H1 (cell line): ENCODE results near the gene ART4. TPM values are rescaled to one million over a fixed set of nuclear protein-coding genes. Genes with fewer than 3 reads are reported as not detected.

Source experiments
- CTCF ChIA-PET: fragments of 300-600 bp; sonication (Branson Sonifier 250); formaldehyde crosslinking; loops from one replicate; lab custom pipeline; 2021; ENCODE audit not compliant: partially characterized antibody; lab: Charles Lee
- POLR2A ChIA-PET: fragments of 300-600 bp; sonication (Branson Sonifier 250); formaldehyde crosslinking; loops from one replicate; lab custom pipeline; 2021; ENCODE audit warnings: inconsistent platforms; ENCODE audit not compliant: partially characterized antibody; lab: Charles Lee
- DNase-seq, 2 experiments: peaks; one replicate each; pipeline versions ENCODE4 v3.0.0 to v3.0.0-alpha.2; 2010 to 2022; ENCODE audit warnings: low spot score in 2 of 2, low read depth in 1 of 2, mixed read lengths in 1 of 2
- FAIRE-seq: peaks from 2 replicates; lab custom pipeline; 2011; peaks lifted over from hg19 to GRCh38; lab: Jason Lieb, UNC
- H2AFZ ChIP-seq: 2 replicates; pipeline ENCODE4 v1.8.1; 2012; ENCODE audit warnings: low read length, inconsistent platforms
- H2AK5ac ChIP-seq: 2 replicates; pipeline ENCODE4 v1.6.1; 2013; ENCODE audit warnings: low read depth, low read length
- H2BK120ac ChIP-seq: replicated peaks from 2 replicates; pipeline ENCODE3; 2013; ENCODE audit warnings: low read depth, low read length, inconsistent platforms
- H2BK12ac ChIP-seq: 2 replicates; pipeline ENCODE4 v1.6.1; 2013; ENCODE audit warnings: low read depth, low read length
- H2BK15ac ChIP-seq: 2 replicates; pipeline ENCODE4 v1.6.1; 2013; ENCODE audit warnings: low read length
- H2BK20ac ChIP-seq: 2 replicates; pipeline ENCODE4 v1.6.1; 2013; ENCODE audit warnings: low read length
- H2BK5ac ChIP-seq: 2 replicates; pipeline ENCODE4 v1.6.1; 2013; ENCODE audit warnings: low read depth, low read length
- H3K14ac ChIP-seq: 2 replicates; pipeline ENCODE4 v1.6.1; 2013; ENCODE audit warnings: inconsistent platforms; ENCODE audit not compliant: insufficient read length
- H3K18ac ChIP-seq: 2 replicates; pipeline ENCODE4 v1.6.1; 2013; ENCODE audit warnings: low read length; ENCODE audit errors: extremely low read depth
- H3K23ac ChIP-seq: 2 replicates; pipeline ENCODE4 v1.6.1; 2013; ENCODE audit warnings: inconsistent platforms; ENCODE audit not compliant: insufficient read length
- H3K23me2 ChIP-seq: 2 replicates; pipeline ENCODE4 v1.6.1; 2013; ENCODE audit warnings: low read depth, low read length
- H3K27ac ChIP-seq: 2 replicates; pipeline ENCODE4 v1.6.1; 2011; ENCODE audit warnings: low read depth, low read length, inconsistent platforms
- H3K27me3 ChIP-seq, 4 experiments: replicated peaks in 1 of 4; 1 replicate in 1 of 4; 2 replicates in 3 of 4; pipeline versions ENCODE4 v1.6.1 to v1.8.1; 2011 to 2013; ENCODE audit warnings: low read length in 3 of 4, mild to moderate bottlenecking in 3 of 4, inconsistent platforms in 2 of 4, mixed read lengths in 2 of 4, moderate library complexity in 1 of 4; ENCODE audit not compliant: control insufficient read depth in 3 of 4, insufficient read depth in 3 of 4; ENCODE audit errors: extremely low read depth in 1 of 4
- H3K36me3 ChIP-seq, 4 experiments: 2 replicates each; pipeline versions ENCODE4 v1.6.1 to v1.8.1; 2011 to 2013; ENCODE audit warnings: mild to moderate bottlenecking in 4 of 4, low read length in 3 of 4, moderate library complexity in 2 of 4, control low read depth in 1 of 4, inconsistent platforms in 1 of 4; ENCODE audit not compliant: insufficient read depth in 4 of 4, control insufficient read depth in 2 of 4
- H3K4ac ChIP-seq: replicated peaks from 2 replicates; pipeline ENCODE3; 2013; ENCODE audit warnings: low read length, low read depth, mixed read lengths, inconsistent platforms; ENCODE audit not compliant: insufficient read length
- H3K4me1 ChIP-seq, 4 experiments: replicated peaks in 1 of 4; 1 replicate in 1 of 4; 2 replicates in 3 of 4; pipeline versions ENCODE4 v1.6.1 to v1.8.1; 2011 to 2013; ENCODE audit warnings: low read length in 3 of 4, inconsistent platforms in 2 of 4, mixed read lengths in 1 of 4; ENCODE audit not compliant: insufficient read depth in 4 of 4, control insufficient read depth in 3 of 4
- H3K4me2 ChIP-seq, 2 experiments: 2 replicates each; pipeline versions ENCODE4 v1.6.1 to v1.8.1; 2011 to 2013; ENCODE audit warnings: low read depth in 2 of 2, low read length in 2 of 2, control low read depth in 1 of 2, inconsistent platforms in 1 of 2, mild to moderate bottlenecking in 1 of 2; ENCODE audit not compliant: insufficient read depth in 1 of 2
- H3K4me3 ChIP-seq, 4 experiments: fragments of 200-600, 300-600 bp in 1 of 4; sonication (generic), shearing (Covaris generic), sonication (Bioruptor Twin) in 1 of 4; 2 replicates each; pipeline versions ENCODE4 v1.5.1 to v1.8.1; 2011 to 2016; ENCODE audit warnings: low read length in 4 of 4, low read depth in 3 of 4, control low read depth in 2 of 4, inconsistent platforms in 2 of 4, mild to moderate bottlenecking in 2 of 4, mixed read lengths in 1 of 4, moderate library complexity in 1 of 4; ENCODE audit not compliant: insufficient read depth in 2 of 4; ENCODE audit errors: extremely low read depth in 1 of 4
- H3K56ac ChIP-seq: replicated peaks from 2 replicates; pipeline ENCODE3; 2013; ENCODE audit warnings: low read depth, mild to moderate bottlenecking, mixed read lengths, low read length, inconsistent platforms; ENCODE audit not compliant: insufficient read length
- H3K79me1 ChIP-seq: 2 replicates; pipeline ENCODE4 v1.6.1; 2013; ENCODE audit warnings: low read depth, low read length, control low read depth
- H3K79me2 ChIP-seq, 2 experiments: 2 replicates each; pipeline versions ENCODE4 v1.6.1 to v1.8.1; 2012 to 2013; ENCODE audit warnings: low read length in 2 of 2, mild to moderate bottlenecking in 2 of 2, inconsistent platforms in 1 of 2; ENCODE audit not compliant: insufficient read depth in 2 of 2, control insufficient read depth in 1 of 2
- H3K9ac ChIP-seq, 4 experiments: replicated peaks in 1 of 4; 1 replicate in 1 of 4; 2 replicates in 3 of 4; pipeline versions ENCODE4 v1.6.1 to v1.8.1; 2011 to 2013; ENCODE audit warnings: low read depth in 3 of 4, low read length in 3 of 4, control low read depth in 2 of 4, mild to moderate bottlenecking in 2 of 4, moderate library complexity in 2 of 4, inconsistent platforms in 1 of 4; ENCODE audit errors: extremely low read depth in 1 of 4
- H3K9me3 ChIP-seq, 2 experiments: 2 replicates each; pipeline versions ENCODE4 v1.6.1 to v1.8.1; 2012 to 2013; ENCODE audit warnings: mild to moderate bottlenecking in 2 of 2, moderate library complexity in 2 of 2, control low read depth in 1 of 2, inconsistent platforms in 1 of 2, low read depth in 1 of 2, low read length in 1 of 2, mixed read lengths in 1 of 2; ENCODE audit not compliant: insufficient read depth in 2 of 2
- H4K20me1 ChIP-seq, 2 experiments: replicated peaks in 1 of 2; 2 replicates each; pipeline versions ENCODE3 to v1.8.1; 2011 to 2013; ENCODE audit warnings: inconsistent platforms in 2 of 2, low read length in 2 of 2, mild to moderate bottlenecking in 1 of 2; ENCODE audit not compliant: insufficient read depth in 2 of 2, control insufficient read depth in 1 of 2
- H4K5ac ChIP-seq: 2 replicates; pipeline ENCODE4 v1.6.1; 2013; ENCODE audit warnings: low read length, low read depth, mixed read lengths, inconsistent platforms; ENCODE audit not compliant: insufficient read length
- H4K8ac ChIP-seq: 2 replicates; pipeline ENCODE4 v1.8.0; 2013; ENCODE audit warnings: mild to moderate bottlenecking, moderate library complexity, low read length, inconsistent platforms; ENCODE audit not compliant: insufficient read depth; ENCODE audit errors: extremely low read depth
- H4K91ac ChIP-seq: replicated peaks from 2 replicates; pipeline ENCODE3; 2013; ENCODE audit warnings: low read length, mixed read lengths, inconsistent platforms; ENCODE audit not compliant: insufficient read length
- BACH1 ChIP-seq: IDR thresholded peaks from 2 replicates; pipeline ENCODE4 v1.6.1; 2012; ENCODE audit warnings: low read length, improper control_type of control experiment
- BCL11A ChIP-seq, 2 experiments: IDR thresholded peaks; one replicate each; pipeline ENCODE4 v1.6.1; 2011; ENCODE audit warnings: low read depth in 2 of 2, low read length in 2 of 2, mild to moderate bottlenecking in 2 of 2
- BRCA1 ChIP-seq: IDR thresholded peaks from 2 replicates; pipeline ENCODE4 v1.6.1; 2012; ENCODE audit warnings: low read depth, low read length, improper control_type of control experiment
- NANOG ChIP-seq: IDR thresholded peaks from 2 replicates; pipeline ENCODE4 v1.6.1; 2011; ENCODE audit warnings: low read length, low read depth, mild to moderate bottlenecking, inconsistent platforms; ENCODE audit not compliant: insufficient read depth, poor library complexity, severe bottlenecking
- POLR2AphosphoS5 ChIP-seq: IDR thresholded peaks from 2 replicates; pipeline ENCODE4 v1.6.1; 2011; ENCODE audit warnings: low read depth, low read length
- RNF2 ChIP-seq: fragments of 200-900, 300-1000 bp; sonication (generic); IDR thresholded peaks from 2 replicates; pipeline ENCODE4 v1.7.1; 2016; ENCODE audit warnings: borderline replicate concordance, low read depth, mild to moderate bottlenecking, antibody characterized with exemption, low read length; ENCODE audit not compliant: poor library complexity, severe bottlenecking; ENCODE audit errors: missing control alignments
- SIRT6 ChIP-seq: IDR thresholded peaks from one replicate; pipeline ENCODE4 v1.7.1; 2012; ENCODE audit warnings: low read length, inconsistent platforms
- TBP ChIP-seq: IDR thresholded peaks from 2 replicates; pipeline ENCODE4 v1.6.1; 2011; ENCODE audit warnings: low read depth, low read length, improper control_type of control experiment
- polyA plus RNA-seq, 7 experiments: library from polyadenylated mRNA; depleted of rRNA in 3 of 7; stranded (reverse) in 5 of 7; unstranded in 2 of 7; fragments of >200 nt in 5 of 7; fragments of 200-250 nt in 2 of 7; gene quantifications; 1 replicate in 5 of 7; 2 replicates in 1 of 7; 4 replicates in 1 of 7; pipeline versions ENCODE4 v1.2.1 to v1.2.3, GENCODE V29; 2011 to 2013; ENCODE audit warnings: missing spikeins in 2 of 7, mixed read lengths in 2 of 7
- total RNA-seq: library from RNA; stranded (reverse); fragmentation: NEBNext Ultra II Directional; extraction: Animal tissue kit (Norgen Biotek cat#: 25700); gene quantifications from 2 replicates; pipeline ENCODE4 v1.2.1, GENCODE V29; 2021
- TF ChIP-seq, protein P1 (sequence below): IDR thresholded peaks from 2 replicates; pipeline ENCODE4 v1.6.1; 2012; ENCODE audit warnings: inconsistent platforms

ART4 gene
- total and polyA plus RNA-seq, 2 of the 8 experiments (the other 6 are each of a cell fraction or from before 2014, with no cell fraction given): not detected

DNA sequence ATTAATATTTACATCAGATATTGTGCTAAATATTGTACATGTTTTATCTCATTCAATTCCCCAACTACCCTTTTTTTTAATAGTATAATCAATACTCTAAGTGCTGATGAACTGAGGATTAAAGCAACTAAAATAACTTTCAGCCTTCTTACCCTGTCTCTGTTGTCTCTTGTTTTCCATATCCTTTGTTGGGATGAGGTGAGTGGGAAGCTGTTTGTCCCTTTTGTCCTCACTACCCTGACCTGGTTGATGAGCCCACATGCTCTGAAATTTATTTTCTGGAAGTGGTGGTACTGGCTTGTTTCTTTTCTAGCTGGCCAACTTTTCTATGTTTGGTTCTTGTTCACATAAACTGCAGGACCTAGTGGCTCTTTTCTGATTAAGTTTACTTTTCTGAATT lies 9.6 kb upstream of the ART4 start:
- H2BK5ac ChIP-seq: no peak overlapping the region
- H4K20me1 ChIP-seq: no peaks in the 10 kb centered on the region
- H2BK12ac ChIP-seq: no peak overlapping the region
- no peak overlapping the region; a peak in 1 of 4 replicates for H3K4me2 ChIP-seq
- POLR2A ChIA-PET: no interaction called here
- no peak overlapping the region for H3K56ac ChIP-seq
- no peak overlapping the region for H2BK20ac ChIP-seq
- no peak overlapping the region for H3K27ac ChIP-seq
- no peaks in the 10 kb centered on the region for H3K36me3 ChIP-seq
- H3K14ac ChIP-seq: no peak overlapping the region
- no peak overlapping the region for H3K18ac ChIP-seq
- H3K4me3 ChIP-seq: no peak overlapping the region
- no peaks in the 10 kb centered on the region for H3K79me2 ChIP-seq
- H3K23me2 ChIP-seq: no peaks in the 10 kb centered on the region
- no peak for FAIRE-seq
- no peak overlapping the region for H4K5ac ChIP-seq
- TF ChIP-seq RNF2 (no peak), BCL11A (IDR thresholded peaks at IDR 0.05; ENCODE audit: low read depth in 2 of 2, low read length in 2 of 2) (no peak), BACH1 (no peak), SIRT6 (no peak), POLR2AphosphoS5 (no peak), BRCA1 (no peak), NANOG (no peak), TBP (no peak)
- TF ChIP-seq, protein P1, sequence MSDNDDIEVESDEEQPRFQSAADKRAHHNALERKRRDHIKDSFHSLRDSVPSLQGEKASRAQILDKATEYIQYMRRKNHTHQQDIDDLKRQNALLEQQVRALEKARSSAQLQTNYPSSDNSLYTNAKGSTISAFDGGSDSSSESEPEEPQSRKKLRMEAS: no peak
- no peak overlapping the region for H3K9ac ChIP-seq
- H3K9me3 ChIP-seq: no peaks in the 10 kb centered on the region
- no peaks in the 10 kb centered on the region for H3K79me1 ChIP-seq
- no peak overlapping the region for H2BK15ac ChIP-seq
- H4K8ac ChIP-seq: no peak overlapping the region
- CTCF ChIA-PET: interaction anchor here (0.8 to 1.2 kb wide), 3 partner anchors 41 to 142 kb away, joined by 4 to 8 read pairs (median 5); no protein-coding TSS in a partner anchor
- peaks cover 0 to 6% (median 0%) of the 10 kb centered on the region in 4 experiments; a peak in 2 of 7 replicates for H3K4me1 ChIP-seq
- no peak overlapping the region for H3K4ac ChIP-seq
- no peak overlapping the region for H4K91ac ChIP-seq
- H2AK5ac ChIP-seq: no peak overlapping the region
- DNase-seq: no peak
- no peak overlapping the region for H2BK120ac ChIP-seq
- H3K23ac ChIP-seq: no peak overlapping the region
- no peaks in the 10 kb centered on the region for H3K27me3 ChIP-seq
- peak overlapping the region; percentile 60; the same call in 1 of the 2 replicates for H2AFZ ChIP-seq
